Measurements from ENCODE around the gene ARMH4.

DNA sequence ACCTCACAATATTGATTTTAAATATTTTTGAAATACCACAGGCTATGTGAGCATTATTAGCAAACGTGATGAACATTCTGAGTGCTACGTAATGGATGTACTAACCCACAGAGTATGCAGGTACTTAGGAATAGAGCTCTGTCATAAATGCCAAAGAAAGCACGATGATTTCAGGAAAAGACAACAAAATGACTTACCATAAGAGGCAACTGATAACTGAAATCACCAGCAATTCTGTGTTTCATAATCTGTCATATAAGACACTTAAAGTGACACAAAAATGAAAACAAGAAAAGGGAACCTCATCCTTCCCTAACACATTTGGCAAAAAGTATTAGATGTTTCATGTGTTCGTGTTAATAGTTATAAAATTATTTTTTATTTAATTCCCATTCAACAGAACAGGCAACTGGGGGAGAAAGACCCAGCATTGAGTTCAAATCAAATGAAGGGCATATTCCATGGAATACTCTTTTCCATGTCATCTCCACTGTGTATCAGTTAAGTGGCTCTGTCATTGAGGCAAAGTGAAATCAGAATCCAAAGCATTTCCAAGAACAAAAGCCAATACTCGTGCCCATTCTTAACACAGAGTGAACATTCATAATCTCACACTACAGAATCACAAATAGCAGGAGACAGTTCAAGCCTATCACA, 30.4 kb downstream of the ARMH4 start:
- no peak for TF ChIP-seq GATA2 (IDR thresholded peaks at IDR 0.05; ENCODE audit: low read depth, low read length)
- TF ChIP-seq GATA3 (IDR thresholded peaks at IDR 0.05; ENCODE audit: low read depth, low read length): no peak

Data from SH-SY5Y (cell line).